Left lung (tissue), 10 donors: ENCODE data around the gene KLHL3. TPM values are rescaled to one million over a fixed set of nuclear protein-coding genes. Genes with fewer than 3 reads are reported as not detected.

Source experiments
- ATAC-seq: fragments of 200-7000 bp; cut with Tn5 transposase; one replicate; pipeline ENCODE4 v1.9.1; 2020; ENCODE audit warnings: moderate library complexity
- DNase-seq, 4 donors: peaks; one replicate each; pipeline ENCODE4 v3.0.0-alpha.2; 2013 to 2020
- H3K27ac ChIP-seq, 2 donors: fragments of 200-600 bp; sonication (generic) in 1 of 2; one replicate each; pipeline versions ENCODE4 v1.5.0 to v1.8.0; 2020 to 2021
- H3K27me3 ChIP-seq, 2 donors: fragments of 200-600 bp; sonication (generic) in 1 of 2; one replicate each; pipeline versions ENCODE4 v1.5.0 to v1.8.0; 2020 to 2021
- H3K36me3 ChIP-seq, 2 donors: fragments of 200-600 bp; sonication (generic) in 1 of 2; one replicate each; pipeline versions ENCODE4 v1.5.0 to v1.8.0; 2020 to 2021
- H3K4me1 ChIP-seq, 2 donors: fragments of 200-600 bp; one replicate each; pipeline ENCODE4 v1.8.0; 2021
- H3K4me3 ChIP-seq, 2 donors: fragments of 200-600 bp; sonication (generic) in 1 of 2; one replicate each; pipeline versions ENCODE4 v1.5.0 to v1.8.0; 2020 to 2021; ENCODE audit warnings: mild to moderate bottlenecking in 1 of 2
- H3K9me3 ChIP-seq, 2 donors: fragments of 200-600 bp; sonication (generic) in 1 of 2; one replicate each; pipeline versions ENCODE4 v1.5.0 to v1.8.0; 2020 to 2021
- CTCF ChIP-seq, 2 donors: fragments of 200-600 bp; sonication (generic) in 1 of 2; IDR thresholded peaks; one replicate each; pipeline versions ENCODE4 v1.5.0 to v1.8.0; 2021; ENCODE audit warnings: antibody characterized with exemption in 2 of 2
- intact Hi-C, 2 donors: fragments of 100-400 bp; cut with DNase I; formaldehyde crosslinking; loops; one replicate each; pipeline versions ENCODE4 v1.11.2 to v1.14.2; 2022
- polyA plus RNA-seq, 6 donors: library from polyadenylated mRNA; unstranded; fragments of 120-200 nt; gene quantifications; one replicate each; pipeline ENCODE4 v1.2.1, GENCODE V29; 2013; ENCODE audit not compliant: insufficient read length in 6 of 6
- total RNA-seq, 2 donors: library from RNA; stranded (reverse); fragmentation: NEBNext Ultra II Directional; extraction: Animal tissue kit (Norgen Biotek cat#: 25700); gene quantifications; one replicate each; pipeline ENCODE4 v1.2.1, GENCODE V29; 2021
- donor health status: DM: no; HTN: yes; CAD: no.
- donor health status: DM: no; HTN: no; CAD: no.

KLHL3 gene
- total and polyA plus RNA-seq, 8 donors, result 5.4 to 35.7 (median 29.7) TPM

DNA sequence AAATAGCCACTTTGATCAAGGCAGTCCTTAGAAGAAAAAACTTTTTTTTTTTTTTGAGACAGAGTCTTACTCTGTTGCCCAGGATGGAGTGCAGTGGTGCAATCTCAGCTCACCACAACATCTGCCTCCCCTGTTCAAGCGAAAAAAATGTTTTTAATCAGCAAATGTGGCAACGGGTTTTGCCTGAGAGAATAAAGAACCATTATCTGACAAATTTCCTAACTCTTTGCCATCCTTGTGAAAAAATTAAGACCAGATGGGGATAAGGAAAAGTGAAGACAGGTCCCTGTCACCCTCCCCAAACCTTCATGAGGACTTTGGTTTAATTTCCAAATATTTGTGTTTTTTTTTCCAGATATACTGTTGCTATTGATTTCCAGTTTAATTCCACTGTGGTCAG lies 129.5 kb downstream of the KLHL3 start:
- Histone ChIP-seq H3K36me3 (no peaks in the 10 kb centered on the region), H3K9me3 (no peaks in the 10 kb centered on the region), H3K4me1 (no peaks in the 10 kb centered on the region), H3K4me3 (no peak overlapping the region), H3K27me3 (peaks cover 0 to 28% of the 10 kb centered on the region in 2 donors), H3K27ac (no peak overlapping the region)
- intact Hi-C loops, result no loop called here
- no peak for ATAC-seq
- no peak for DNase-seq
- no peak for TF ChIP-seq CTCF (IDR thresholded peaks at IDR 0.05)

DNA sequence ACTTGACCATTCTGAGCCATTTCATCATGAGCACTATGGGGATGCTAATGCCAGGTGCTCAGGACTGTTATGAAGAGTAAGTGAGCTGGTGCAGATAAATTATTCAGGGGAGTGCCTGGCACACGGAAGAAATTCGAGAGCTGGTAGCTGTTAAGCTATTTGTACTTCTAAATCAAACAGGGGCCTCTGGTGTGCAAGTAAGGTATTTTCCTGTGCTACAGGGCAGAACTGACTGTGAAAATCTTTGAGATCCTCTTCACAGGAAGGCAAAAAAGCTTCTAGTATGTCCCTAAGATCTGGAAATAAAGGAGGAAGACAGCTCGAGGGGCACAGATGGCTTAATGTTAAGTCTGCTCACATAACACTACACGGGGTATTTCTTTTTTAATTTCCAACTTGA lies 130.5 kb downstream of the KLHL3 start:
- Histone ChIP-seq H3K27me3 (peaks cover 0 to 28% of the 10 kb centered on the region in 2 donors), H3K27ac (no peak overlapping the region), H3K4me1 (no peaks in the 10 kb centered on the region), H3K9me3 (no peaks in the 10 kb centered on the region), H3K36me3 (no peaks in the 10 kb centered on the region), H3K4me3 (no peak overlapping the region)
- peak; percentile 37 for ATAC-seq
- intact Hi-C loops, result no loop called here
- no peak for TF ChIP-seq CTCF (IDR thresholded peaks at IDR 0.05)
- DNase-seq, result no peak

DNA sequence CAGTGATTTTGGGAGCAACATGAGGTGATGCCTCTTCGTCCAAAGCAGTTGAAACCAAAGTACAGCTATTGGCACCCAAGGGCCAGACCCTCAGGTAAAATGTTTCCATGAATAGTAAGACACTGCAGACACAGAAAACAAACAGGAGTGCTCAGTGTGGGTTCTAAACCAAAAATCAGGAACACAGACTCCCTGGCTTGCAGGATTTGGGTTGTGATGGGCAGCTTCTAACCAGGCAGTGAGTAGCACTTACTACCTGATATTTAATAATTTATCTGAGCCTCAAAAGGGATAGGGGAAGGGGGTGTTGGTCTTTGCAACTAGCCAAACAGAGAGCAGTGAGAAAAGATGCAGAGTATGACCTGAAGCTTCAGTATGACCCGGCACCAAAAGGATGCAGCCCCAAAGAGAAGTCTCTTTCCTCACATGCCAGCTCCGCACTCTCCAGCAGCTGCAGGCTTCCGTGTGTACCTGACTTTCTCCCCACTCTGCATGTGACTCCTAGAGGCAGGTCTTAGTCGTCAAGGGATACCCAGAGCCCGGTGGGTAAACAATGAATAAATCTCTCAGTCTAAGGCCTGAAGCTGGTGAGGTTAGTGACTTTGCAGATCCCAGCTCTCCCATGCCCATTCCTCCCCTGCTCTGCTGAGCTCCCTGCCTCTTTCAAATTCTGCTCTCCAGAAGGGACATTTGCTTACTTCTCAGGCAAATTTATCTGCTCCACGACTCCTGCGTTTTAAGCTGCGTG lies 131.4 kb downstream of the KLHL3 start:
- TF ChIP-seq CTCF (IDR thresholded peaks at IDR 0.05), result no peak
- intact Hi-C loops, result no loop called here
- ATAC-seq, result peak; percentile 64

GRCh38 chr5:137603891-137604290 lies 132.0 kb downstream of the KLHL3 start:
- no peak for TF ChIP-seq CTCF (IDR thresholded peaks at IDR 0.05)
- no peak overlapping the region for H3K4me3 ChIP-seq

More for the DNA sequence above, 131.4 kb downstream of the KLHL3 start:
- Histone ChIP-seq H3K27ac (no peak overlapping the region), H3K4me1 (no peaks in the 10 kb centered on the region), H3K27me3 (peaks cover 0 to 35% of the 10 kb centered on the region in 2 donors), H3K9me3 (no peaks in the 10 kb centered on the region), H3K4me3 (no peak overlapping the region), H3K36me3 (no peaks in the 10 kb centered on the region)
- DNase-seq, result peak in 1 of 4 donors; percentile 15

DNA sequence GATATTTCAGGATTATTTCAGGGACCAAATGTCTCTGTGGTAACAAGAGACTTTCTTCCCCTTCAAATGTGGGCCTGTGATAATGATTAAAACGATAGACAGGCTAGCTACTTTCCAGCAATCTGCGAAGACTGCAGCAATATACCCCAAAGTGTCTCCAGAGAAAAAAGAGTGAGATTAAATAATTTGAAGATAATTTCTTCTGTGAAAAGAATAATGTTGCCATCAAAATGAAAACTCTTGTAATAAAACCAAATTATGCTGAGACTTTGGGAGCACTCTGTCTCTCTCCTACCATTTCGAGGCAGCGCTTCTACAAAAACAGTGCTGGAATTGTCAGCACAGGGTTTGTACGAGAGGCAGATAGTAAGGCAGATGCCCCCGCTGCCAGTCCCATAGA lies 132.5 kb downstream of the KLHL3 start:
- Histone ChIP-seq H3K4me3 (no peak overlapping the region), H3K9me3 (no peaks in the 10 kb centered on the region), H3K27ac (no peak overlapping the region), H3K36me3 (no peaks in the 10 kb centered on the region), H3K4me1 (no peaks in the 10 kb centered on the region), H3K27me3 (peaks cover 0 to 45% of the 10 kb centered on the region in 2 donors)
- no peak for TF ChIP-seq CTCF (IDR thresholded peaks at IDR 0.05)
- intact Hi-C loops, result no loop called here
- DNase-seq (no peak), ATAC-seq (no peak)

More at GRCh38 chr5:137603891-137604290, 132.0 kb downstream of the KLHL3 start:
- H3K9me3 ChIP-seq, result no peaks in the 10 kb centered on the region
- no peaks in the 10 kb centered on the region for H3K36me3 ChIP-seq
- H3K4me1 ChIP-seq, result no peaks in the 10 kb centered on the region
- no peak overlapping the region for H3K27ac ChIP-seq
- peaks cover 0 to 40% of the 10 kb centered on the region in 2 donors for H3K27me3 ChIP-seq
- no peak for ATAC-seq
- intact Hi-C loops, result no loop called here
- DNase-seq, result no peak
